Keratinocyte (primary cell): ENCODE measurements around the gene CIT.

Source experiments
- EZH2 ChIP-seq: IDR thresholded peaks from one replicate; pipeline ENCODE4 v1.6.1; 2012; ENCODE audit warnings: inconsistent platforms, mild to moderate bottlenecking, low read length, moderate library complexity
- TF ChIP-seq, protein P1 (sequence below), 3 experiments: IDR thresholded peaks in 1 of 3; conservative IDR thresholded peaks in 1 of 3; optimal IDR thresholded peaks in 1 of 3; 2 replicates in 2 of 3; 3 replicates in 1 of 3; pipeline versions ENCODE3 to v1.5.1; 2011; ENCODE audit warnings: low read length in 3 of 3, mild to moderate bottlenecking in 3 of 3, moderate library complexity in 2 of 3, control low read depth in 1 of 3, inconsistent platforms in 1 of 3; ENCODE audit not compliant: insufficient read depth in 2 of 3; ENCODE audit errors: extremely low read depth in 1 of 3

DNA sequence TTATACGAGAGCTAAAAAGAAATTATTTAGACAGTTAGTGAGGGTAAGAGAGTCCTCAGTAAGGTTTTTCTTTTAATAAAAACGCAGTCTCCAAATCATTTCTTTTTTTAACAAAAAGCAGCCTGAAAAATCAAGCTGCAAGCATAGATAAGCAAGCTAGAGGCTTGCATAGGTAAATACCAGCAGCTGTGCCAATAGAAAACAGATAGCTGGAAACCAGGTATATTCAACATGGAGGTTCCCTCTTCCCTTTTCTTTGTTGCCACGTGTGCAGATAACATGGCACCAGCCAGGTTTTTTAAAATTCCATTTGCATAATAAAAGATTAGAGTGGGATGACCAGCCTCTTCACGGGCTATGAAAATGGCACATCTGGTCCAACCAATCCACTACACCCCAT is 215.2 kb downstream of the CIT start:
- TF ChIP-seq, protein P1, sequence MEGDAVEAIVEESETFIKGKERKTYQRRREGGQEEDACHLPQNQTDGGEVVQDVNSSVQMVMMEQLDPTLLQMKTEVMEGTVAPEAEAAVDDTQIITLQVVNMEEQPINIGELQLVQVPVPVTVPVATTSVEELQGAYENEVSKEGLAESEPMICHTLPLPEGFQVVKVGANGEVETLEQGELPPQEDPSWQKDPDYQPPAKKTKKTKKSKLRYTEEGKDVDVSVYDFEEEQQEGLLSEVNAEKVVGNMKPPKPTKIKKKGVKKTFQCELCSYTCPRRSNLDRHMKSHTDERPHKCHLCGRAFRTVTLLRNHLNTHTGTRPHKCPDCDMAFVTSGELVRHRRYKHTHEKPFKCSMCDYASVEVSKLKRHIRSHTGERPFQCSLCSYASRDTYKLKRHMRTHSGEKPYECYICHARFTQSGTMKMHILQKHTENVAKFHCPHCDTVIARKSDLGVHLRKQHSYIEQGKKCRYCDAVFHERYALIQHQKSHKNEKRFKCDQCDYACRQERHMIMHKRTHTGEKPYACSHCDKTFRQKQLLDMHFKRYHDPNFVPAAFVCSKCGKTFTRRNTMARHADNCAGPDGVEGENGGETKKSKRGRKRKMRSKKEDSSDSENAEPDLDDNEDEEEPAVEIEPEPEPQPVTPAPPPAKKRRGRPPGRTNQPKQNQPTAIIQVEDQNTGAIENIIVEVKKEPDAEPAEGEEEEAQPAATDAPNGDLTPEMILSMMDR (optimal IDR thresholded peaks at IDR 0.05 in 1 of 3, IDR thresholded peaks at IDR 0.05 in 1 of 3, conservative IDR thresholded peaks at IDR 0.05 in 1 of 3; ENCODE audit: extremely low read depth in 1 of 3, insufficient read depth in 2 of 3, low read length in 3 of 3), result no peak
- no peak for TF ChIP-seq EZH2
